GM13976 (cell line): ENCODE results near the gene ASXL3.

Experiments used
- DNase-seq: peaks from one replicate; pipeline ENCODE4 v3.0.0; 2012; ENCODE audit warnings: low spot score
- in situ Hi-C: fragments of 300-500 bp; cut with MboI; formaldehyde crosslinking; loops from one replicate; pipeline ENCODE4 v1.12.0; 2022; ENCODE audit warnings: low sequenced_read_pairs, mixed read lengths, inconsistent platforms; ENCODE audit not compliant: unreplicated experiment
- TF ChIP-seq, protein P1 (sequence below): IDR thresholded peaks from 2 replicates; pipeline ENCODE4 v1.5.1; 2012; ENCODE audit warnings: borderline replicate concordance, mild to moderate bottlenecking; ENCODE audit not compliant: insufficient read depth; ENCODE audit errors: extremely low read depth, missing control alignments, control extremely low read depth

The ASXL3 gene

DNA sequence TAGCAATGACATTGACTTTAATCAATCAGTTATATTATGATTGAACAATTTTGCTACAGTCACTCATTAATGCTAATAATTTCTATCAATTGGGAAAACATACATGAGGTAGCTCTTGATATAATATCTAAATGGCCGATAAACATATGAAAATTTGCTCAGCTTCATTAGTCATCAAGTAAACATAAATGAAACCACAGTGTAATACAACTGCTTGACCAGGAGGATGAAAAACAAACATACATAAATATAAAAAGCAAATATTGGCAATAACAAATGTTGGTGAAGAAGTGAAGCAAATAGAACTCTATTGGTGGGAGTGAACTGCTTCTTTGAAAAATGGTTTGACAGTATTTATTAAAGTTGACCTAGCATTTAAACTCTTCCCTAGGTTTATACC, 130.9 kb downstream of the ASXL3 start:
- TF ChIP-seq, protein P1, sequence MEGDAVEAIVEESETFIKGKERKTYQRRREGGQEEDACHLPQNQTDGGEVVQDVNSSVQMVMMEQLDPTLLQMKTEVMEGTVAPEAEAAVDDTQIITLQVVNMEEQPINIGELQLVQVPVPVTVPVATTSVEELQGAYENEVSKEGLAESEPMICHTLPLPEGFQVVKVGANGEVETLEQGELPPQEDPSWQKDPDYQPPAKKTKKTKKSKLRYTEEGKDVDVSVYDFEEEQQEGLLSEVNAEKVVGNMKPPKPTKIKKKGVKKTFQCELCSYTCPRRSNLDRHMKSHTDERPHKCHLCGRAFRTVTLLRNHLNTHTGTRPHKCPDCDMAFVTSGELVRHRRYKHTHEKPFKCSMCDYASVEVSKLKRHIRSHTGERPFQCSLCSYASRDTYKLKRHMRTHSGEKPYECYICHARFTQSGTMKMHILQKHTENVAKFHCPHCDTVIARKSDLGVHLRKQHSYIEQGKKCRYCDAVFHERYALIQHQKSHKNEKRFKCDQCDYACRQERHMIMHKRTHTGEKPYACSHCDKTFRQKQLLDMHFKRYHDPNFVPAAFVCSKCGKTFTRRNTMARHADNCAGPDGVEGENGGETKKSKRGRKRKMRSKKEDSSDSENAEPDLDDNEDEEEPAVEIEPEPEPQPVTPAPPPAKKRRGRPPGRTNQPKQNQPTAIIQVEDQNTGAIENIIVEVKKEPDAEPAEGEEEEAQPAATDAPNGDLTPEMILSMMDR: no peak
- in situ Hi-C loops: no loop called here
- no peak for DNase-seq

DNA sequence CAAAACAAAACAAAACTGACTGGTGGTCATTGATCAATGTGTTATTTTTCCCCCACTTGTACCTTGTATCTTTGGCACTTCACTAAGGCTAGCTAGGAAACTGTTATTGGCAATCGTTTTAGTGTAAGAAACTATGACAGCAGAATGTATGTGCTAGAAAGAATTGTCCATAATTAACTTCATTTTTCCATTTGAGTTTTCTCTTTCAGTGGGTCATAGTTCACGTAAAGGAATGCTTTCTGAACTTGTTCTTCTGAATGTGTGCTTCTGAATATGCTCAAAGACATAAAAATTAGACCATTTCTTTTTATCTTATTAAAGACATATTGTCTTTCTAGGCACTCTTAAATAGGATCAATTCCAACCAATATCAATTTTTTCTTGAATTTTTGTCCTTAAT, 132.2 kb downstream of the ASXL3 start:
- in situ Hi-C loops: no loop called here
- no peak for DNase-seq
- TF ChIP-seq, protein P1: no peak

DNA sequence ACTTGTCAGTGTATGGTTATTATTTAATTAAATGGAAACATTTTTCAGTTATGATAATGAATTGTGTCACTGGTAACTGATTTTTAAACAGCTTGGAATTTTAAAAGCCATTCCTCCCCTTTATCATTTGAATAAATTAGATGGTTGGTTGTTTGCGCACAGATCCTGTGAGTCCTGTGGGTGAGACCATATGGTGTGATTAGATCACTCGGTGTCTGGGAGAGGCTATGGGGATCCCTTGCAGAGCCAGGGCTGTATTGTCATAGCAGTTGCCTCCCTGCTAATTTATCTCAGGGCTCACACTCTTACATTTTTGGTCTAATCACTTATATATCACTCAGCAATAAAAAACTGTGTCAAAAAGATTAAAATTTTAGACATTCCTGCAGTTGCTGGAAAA, 133.5 kb downstream of the ASXL3 start:
- no peak for DNase-seq
- TF ChIP-seq, protein P1: no peak
- in situ Hi-C loops: no loop called here

DNA sequence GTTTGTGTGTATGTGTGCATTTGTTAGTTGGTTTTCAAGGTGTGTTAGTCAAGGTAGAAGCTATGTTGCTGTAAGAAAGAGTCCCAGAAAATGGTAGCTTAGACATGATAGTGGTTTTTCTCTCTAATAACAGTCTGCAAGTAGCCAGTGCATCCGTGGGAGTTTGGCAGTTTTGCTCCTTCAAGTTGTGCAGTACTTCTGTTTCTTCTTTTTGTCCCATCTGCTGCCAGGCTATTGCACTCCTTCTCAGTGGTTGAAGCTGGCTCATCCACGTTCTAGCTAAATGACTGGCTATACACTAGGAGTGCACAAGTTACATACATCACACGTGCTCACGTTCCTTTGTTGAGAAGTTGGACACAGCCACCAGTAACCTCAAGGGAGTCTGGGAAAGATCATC, 134.7 kb downstream of the ASXL3 start:
- no peak for DNase-seq
- in situ Hi-C loops: no loop called here
- TF ChIP-seq, protein P1: no peak

DNA sequence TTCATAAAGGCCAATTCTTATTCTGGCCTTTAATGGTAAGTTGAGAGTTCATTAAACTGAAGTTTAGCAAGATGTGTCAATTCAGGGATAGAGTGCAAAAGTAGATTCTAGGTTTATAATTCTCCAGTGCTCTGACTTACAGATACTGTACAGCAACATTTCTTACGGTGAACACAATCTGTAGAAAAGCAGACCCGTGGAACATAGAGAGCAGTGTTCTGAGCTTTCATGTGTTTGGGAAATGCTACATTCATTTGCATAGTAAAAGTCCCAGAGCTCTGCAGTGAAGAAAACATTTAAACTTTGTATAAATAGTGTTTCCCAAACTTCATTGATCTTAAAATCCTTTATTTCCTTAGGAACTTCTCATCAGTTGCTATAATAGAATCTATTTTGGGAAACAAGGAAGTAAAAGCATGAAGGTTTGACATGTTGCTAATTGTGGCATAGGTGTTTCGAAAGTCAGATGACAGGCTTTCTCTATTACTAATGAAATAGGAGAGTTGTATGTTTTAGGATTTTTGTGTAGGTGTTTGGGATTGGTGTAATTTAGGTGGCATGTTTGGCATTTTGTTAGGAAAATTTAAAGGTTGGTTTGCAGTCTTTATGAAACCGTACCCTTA, 138.2 kb downstream of the ASXL3 start:
- TF ChIP-seq, protein P1: no peak
- DNase-seq: no peak
- in situ Hi-C loops: no loop called here

DNA sequence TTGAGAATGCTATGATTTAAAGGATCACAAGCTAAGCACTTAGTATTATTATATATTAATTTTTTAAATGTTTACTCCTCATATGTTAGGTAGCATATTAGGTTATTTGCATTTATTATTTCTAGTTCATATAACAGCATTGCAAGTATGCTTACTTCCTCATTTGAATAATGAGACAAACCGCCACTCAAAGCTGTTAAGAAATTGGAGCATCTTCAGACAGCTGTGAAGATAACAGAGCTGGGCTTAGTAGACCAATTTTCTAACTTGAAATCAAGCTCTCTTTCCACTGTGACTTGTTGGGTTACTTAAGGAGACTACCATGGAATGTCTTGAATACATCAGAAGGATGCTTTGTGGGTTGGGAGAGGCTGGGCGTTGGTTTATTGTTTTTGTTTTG, 139.3 kb downstream of the ASXL3 start:
- in situ Hi-C loops: no loop called here
- no peak for DNase-seq
- TF ChIP-seq, protein P1: no peak
